IMR-90 (cell line): Measurements from ENCODE around the gene SLC4A4. TPM values are rescaled to one million over a fixed set of nuclear protein-coding genes. Genes with fewer than 3 reads are reported as not detected.

Experiments used
- ATAC-seq: fragments of 200-7000 bp; cut with Tn5 transposase; 2 replicates; pipeline ENCODE4 v1.9.1; 2020; ENCODE audit warnings: low read depth, mild to moderate bottlenecking, moderate library complexity
- BruUV-seq: library from RNA; stranded (reverse); fragments of 400-500 nt; replicated peaks from 2 replicates; lab custom pipeline; 2021; lab: Mats Ljungman, UMichigan
- CTCF ChIA-PET: fragments of 300-600 bp; formaldehyde crosslinking; extraction: SDS; loops from one replicate; lab custom pipeline; 2021; ENCODE audit warnings: antibody characterized with exemption; lab: Yijun Ruan, JAX
- POLR2A ChIA-PET: fragments of 300-600 bp; sonication (Branson Sonifier 250); formaldehyde crosslinking; loops from one replicate; lab custom pipeline; 2022; ENCODE audit warnings: antibody characterized with exemption; ENCODE audit not compliant: unreplicated experiment; lab: Charles Lee
- DNase-seq: peaks from one replicate; pipeline ENCODE4 v3.0.0; 2013
- H2AFZ ChIP-seq: replicated peaks from 2 replicates; pipeline ENCODE3; 2013; ENCODE audit warnings: low read length, mild to moderate bottlenecking; ENCODE audit not compliant: poor library complexity
- H2AK5ac ChIP-seq: 2 replicates; pipeline ENCODE4 v1.6.1; 2013; ENCODE audit warnings: low read depth, low read length, inconsistent platforms
- H2AK9ac ChIP-seq: replicated peaks from 2 replicates; pipeline ENCODE3; 2013; ENCODE audit warnings: mild to moderate bottlenecking, low read depth, low read length, moderate library complexity; ENCODE audit not compliant: poor library complexity
- H2BK120ac ChIP-seq: 2 replicates; pipeline ENCODE4 v1.6.1; 2013; ENCODE audit warnings: low read depth, low read length, inconsistent platforms
- H2BK15ac ChIP-seq: 3 replicates; pipeline ENCODE4 v1.6.1; 2013; ENCODE audit warnings: low read depth, low read length, inconsistent platforms
- H2BK20ac ChIP-seq: 2 replicates; pipeline ENCODE4 v1.6.1; 2013; ENCODE audit warnings: low read depth, mild to moderate bottlenecking, inconsistent platforms, low read length, moderate library complexity
- H2BK5ac ChIP-seq: 2 replicates; pipeline ENCODE4 v1.6.1; 2013; ENCODE audit warnings: mild to moderate bottlenecking, low read depth, low read length, inconsistent platforms; ENCODE audit not compliant: poor library complexity, severe bottlenecking
- H3K14ac ChIP-seq: replicated peaks from 2 replicates; pipeline ENCODE4 v1.6.1; 2013; ENCODE audit warnings: low read depth, low read length, inconsistent platforms
- H3K18ac ChIP-seq: 2 replicates; pipeline ENCODE4 v1.6.1; 2013; ENCODE audit warnings: low read depth, low read length, control low read depth
- H3K23ac ChIP-seq: 2 replicates; pipeline ENCODE4 v1.6.1; 2013; ENCODE audit warnings: low read depth, low read length, inconsistent platforms
- H3K27ac ChIP-seq: 2 replicates; pipeline ENCODE4 v1.5.1; 2013; ENCODE audit warnings: mild to moderate bottlenecking, control low read depth, low read length; ENCODE audit not compliant: insufficient read depth
- H3K27me3 ChIP-seq: 2 replicates; pipeline ENCODE4 v1.6.1; 2013; ENCODE audit warnings: low read length; ENCODE audit not compliant: control insufficient read depth, insufficient read depth
- H3K36me3 ChIP-seq: 2 replicates; pipeline ENCODE4 v1.6.1; 2013; ENCODE audit warnings: low read length, mixed read lengths; ENCODE audit not compliant: control insufficient read depth, insufficient read depth
- H3K4ac ChIP-seq: 2 replicates; pipeline ENCODE4 v1.6.1; 2013; ENCODE audit warnings: low read depth, low read length, inconsistent platforms
- H3K4me1 ChIP-seq: 2 replicates; pipeline ENCODE4 v1.6.1; 2013; ENCODE audit warnings: low read length, mixed read lengths; ENCODE audit not compliant: control insufficient read depth, insufficient read depth
- H3K4me2 ChIP-seq: 2 replicates; pipeline ENCODE4 v1.6.1; 2013; ENCODE audit warnings: low read depth, mild to moderate bottlenecking, control low read depth, low read length, moderate library complexity
- H3K4me3 ChIP-seq: 2 replicates; pipeline ENCODE4 v1.5.1; 2013; ENCODE audit warnings: low read depth, mild to moderate bottlenecking, control low read depth, low read length, moderate library complexity; ENCODE audit not compliant: insufficient read depth
- H3K56ac ChIP-seq: 2 replicates; pipeline ENCODE4 v1.6.1; 2013; ENCODE audit warnings: low read length, inconsistent platforms; ENCODE audit not compliant: insufficient read depth; ENCODE audit errors: extremely low read depth
- H3K79me1 ChIP-seq, 2 experiments: 2 replicates each; pipeline ENCODE4 v1.6.1; 2013; ENCODE audit warnings: low read length in 2 of 2, inconsistent platforms in 1 of 2, low read depth in 1 of 2
- H3K9ac ChIP-seq: 2 replicates; pipeline ENCODE4 v1.6.1; 2013; ENCODE audit warnings: low read depth, low read length, control low read depth
- H3K9me1 ChIP-seq: 2 replicates; pipeline ENCODE4 v1.6.1; 2013; ENCODE audit warnings: low read length, inconsistent platforms; ENCODE audit not compliant: insufficient read depth
- H3K9me3 ChIP-seq: 2 replicates; pipeline ENCODE4 v1.6.1; 2013; ENCODE audit warnings: low read length; ENCODE audit not compliant: control insufficient read depth, insufficient read depth
- H4K20me1 ChIP-seq: 2 replicates; pipeline ENCODE4 v1.6.1; 2013; ENCODE audit warnings: low read length, inconsistent platforms; ENCODE audit not compliant: insufficient read depth
- H4K5ac ChIP-seq: 2 replicates; pipeline ENCODE4 v1.6.1; 2013; ENCODE audit warnings: mild to moderate bottlenecking, low read depth, low read length, control low read depth
- H4K8ac ChIP-seq, 2 experiments: 2 replicates each; pipeline ENCODE4 v1.6.1; 2013; ENCODE audit warnings: low read depth in 2 of 2, low read length in 2 of 2, control low read depth in 1 of 2, inconsistent platforms in 1 of 2
- H4K91ac ChIP-seq: 2 replicates; pipeline ENCODE4 v1.6.1; 2013; ENCODE audit warnings: low read depth, low read length, inconsistent platforms; ENCODE audit not compliant: insufficient read depth
- CEBPB ChIP-seq: IDR thresholded peaks from 2 replicates; pipeline ENCODE4 v1.6.1; 2012; ENCODE audit warnings: low read depth, low read length, improper control_type of control experiment
- NFE2L2 ChIP-seq: fragments of 150-350 bp; IDR thresholded peaks from 2 replicates; pipeline ENCODE4 v1.6.1; 2016; ENCODE audit warnings: low read depth, mild to moderate bottlenecking, low read length
- WGBS, 2 experiments: methylation state at CpG; one replicate each; pipeline versions ENCODE4 v1.1.5 to v1.1.7; 2013; ENCODE audit warnings: missing lambda C conversion rate in 2 of 2; ENCODE audit not compliant: insufficient read length in 1 of 2; ENCODE audit errors: extremely low coverage in 2 of 2; 5-methylcytosine and 5-hydroxymethylcytosine counted together
- dilution Hi-C: fragments of 300-500 bp; cut with HindIII; formaldehyde crosslinking; loops from one replicate; pipeline ENCODE4 v1.14.3; 2018; ENCODE audit warnings: low sequenced_read_pairs; ENCODE audit not compliant: unreplicated experiment
- in situ Hi-C: fragments of 300-500 bp; cut with MboI; formaldehyde crosslinking; loops from 3 replicates; pipeline ENCODE4 v1.14.3; 2019; ENCODE audit warnings: low sequenced_read_pairs, inconsistent platforms, mixed read lengths
- intact Hi-C: fragments of 100-400 bp; cut with micrococcal nuclease; formaldehyde crosslinking; loops from 2 replicates; pipeline ENCODE4 v1.10.0; 2022
- polyA plus RNA-seq, 3 experiments: library from polyadenylated mRNA; depleted of rRNA; stranded (reverse); fragments of >200 nt; gene quantifications; 2 replicates each; pipeline ENCODE4 v1.2.3, GENCODE V29; 2012; ENCODE audit warnings: low replicate concordance in 1 of 3
- total RNA-seq: library from RNA; depleted of rRNA; stranded (reverse); fragments of >200 nt; gene quantifications from 2 replicates; pipeline ENCODE4 v1.2.3, GENCODE V29; 2012

SLC4A4 gene
- total and polyA plus RNA-seq, 2 of the 4 experiments (the other 2 are of a cell fraction) = 5.6 to 16.8 TPM

DNA sequence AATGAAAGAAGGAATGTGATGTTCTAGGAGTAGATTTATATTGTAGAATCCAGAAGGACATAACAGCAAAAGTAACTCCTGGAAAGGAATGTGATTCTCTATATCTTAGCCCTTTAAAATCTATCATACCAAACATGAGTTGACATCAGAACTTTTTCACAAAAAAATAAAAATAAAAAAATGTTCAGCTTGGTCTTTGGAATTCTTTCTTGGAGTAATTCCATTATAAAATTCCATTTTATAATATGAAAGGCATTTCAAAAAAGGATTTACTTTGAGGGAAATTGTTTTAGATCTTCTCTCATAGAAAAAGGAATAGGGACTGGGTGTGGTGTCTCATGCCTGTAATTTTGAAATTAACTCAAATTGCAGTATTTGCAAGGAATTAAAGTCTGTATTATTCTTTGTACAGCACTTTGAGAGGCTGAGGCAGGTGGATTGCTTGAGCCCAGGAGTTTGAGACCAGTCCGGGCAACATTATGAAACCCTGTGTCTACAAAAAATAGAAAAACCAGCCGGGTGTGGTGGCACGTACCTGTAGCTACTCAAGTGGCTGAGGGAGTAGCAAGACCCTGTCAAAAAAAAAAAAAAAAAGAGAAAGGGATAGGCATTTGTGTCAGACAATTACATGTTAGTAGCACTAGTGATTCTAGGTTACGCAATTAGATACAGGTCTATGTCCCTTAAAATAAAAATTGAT lies 134.9 kb downstream of the SLC4A4 start:
- Histone ChIP-seq H4K5ac (peak overlapping the region; percentile 22; the same call in 1 of the 2 replicates), H3K14ac (0 out of 2 replicates have a peak overlapping the region, but pooled peaks have one; percentile 60), H3K4me1 (peaks cover 10% of the 10 kb centered on the region), H3K23ac (0 out of 2 replicates have a peak overlapping the region, but pooled peaks have one; percentile 13), H3K4me2 (no peak overlapping the region), H3K9ac (no peak overlapping the region), H4K91ac (peak overlapping the region; percentile 45), H2AFZ (no peak overlapping the region), H3K36me3 (peaks cover 12% of the 10 kb centered on the region), H3K4ac (peak overlapping the region; percentile 78), H3K9me3 (no peaks in the 10 kb centered on the region), H2BK120ac (peak overlapping the region; percentile 89), H2AK5ac (0 out of 2 replicates have a peak overlapping the region, but pooled peaks have one; percentile 21), H3K79me1 (peaks cover 2 to 29% of the 10 kb centered on the region in 2 experiments; a peak in 2 of 4 replicates), H3K27me3 (no peaks in the 10 kb centered on the region), H3K56ac (no peak overlapping the region; the same call in 1 of the 2 replicates), H4K8ac (peak overlapping the region in 1 of 2 experiments; percentile 52; a peak in 2 of 4 replicates), H4K20me1 (no peaks in the 10 kb centered on the region), H2BK5ac (peak overlapping the region; percentile 84), H2BK15ac (peak overlapping the region; percentile 35; the same call in 1 of the 3 replicates), H3K9me1 (peaks cover 6% of the 10 kb centered on the region), H2BK20ac (peak overlapping the region; percentile 77; the same call in 1 of the 2 replicates), H3K4me3 (no peak overlapping the region), H3K27ac (peak overlapping the region; percentile 53; the same call in 1 of the 2 replicates), H2AK9ac (no peak overlapping the region), H3K18ac (peak overlapping the region; percentile 84)
- WGBS, 2 experiments = no CpG with 5 or more reads among the region's 4 CpGs
- in situ Hi-C loops (no loop called here), dilution Hi-C loops (no loop called here), intact Hi-C loops (loop anchor here (5.0 kb wide), 1 partner anchor 286 kb away; no protein-coding TSS in a partner anchor)
- DNase-seq (no peak), ATAC-seq (0 out of 2 replicates have a peak, but pooled peaks have one; percentile 6)
- POLR2A ChIA-PET = no interaction called here
- no TSS peak for BruUV-seq
- peak; percentile 60 for TF ChIP-seq CEBPB
- no peak for TF ChIP-seq NFE2L2
- CTCF ChIA-PET = interaction anchor here (0.6 to 0.8 kb wide), 2 partner anchors 67 to 302 kb away, joined by 4 read pairs; no protein-coding TSS in a partner anchor
